GM21423 (cell line): ENCODE results near the gene ISM1.

Source experiments
- ATAC-seq: cut with Tn5 transposase; IDR thresholded peaks from one replicate; pipeline ENCODE4 v1.9.1; 2021; ENCODE audit warnings: mild to moderate bottlenecking, moderate library complexity; ENCODE audit not compliant: unreplicated experiment

Gene ISM1

GRCh38 chr20:13220904-13221297 is at the start of gene ISM1:
Gene ISM1, plus strand, starts transcription at chr20:13221274. Its CDS starts 503 bp downstream, at chr20:13221777.
- ATAC-seq, result no peak

- no peak for ATAC-seq
Observed at GRCh38 chr20:13173201-13173600, 47.9 kb upstream of the ISM1 start.

- no peak for ATAC-seq
Observed at GRCh38 chr20:13174402-13174801, 46.7 kb upstream of the ISM1 start.

- ATAC-seq, result no peak
Observed at GRCh38 chr20:13180986-13181889, 39.8 kb upstream of the ISM1 start.

GRCh38 chr20:13183005-13183404 is 38.1 kb upstream of the ISM1 start:
- ATAC-seq, result no peak

GRCh38 chr20:13186043-13186774 is 34.9 kb upstream of the ISM1 start:
- ATAC-seq, result no peak

GRCh38 chr20:13187899-13188298 is 33.2 kb upstream of the ISM1 start:
- no peak for ATAC-seq

GRCh38 chr20:13199279-13199678 is 21.8 kb upstream of the ISM1 start:
- no peak for ATAC-seq

GRCh38 chr20:13200767-13201500 is 20.1 kb upstream of the ISM1 start:
- ATAC-seq, result no peak

GRCh38 chr20:13202565-13202964 is 18.5 kb upstream of the ISM1 start:
- ATAC-seq, result no peak

GRCh38 chr20:13205425-13205824 is 15.6 kb upstream of the ISM1 start:
- no peak for ATAC-seq

- ATAC-seq, result no peak
Observed at GRCh38 chr20:13205848-13206434, 15.1 kb upstream of the ISM1 start.

- no peak for ATAC-seq
Observed at GRCh38 chr20:13207016-13207415, 14.1 kb upstream of the ISM1 start.

- ATAC-seq, result no peak
Observed at GRCh38 chr20:13211956-13212618, 9.0 kb upstream of the ISM1 start.

GRCh38 chr20:13212750-13213149 is 8.3 kb upstream of the ISM1 start:
- ATAC-seq, result no peak

GRCh38 chr20:13213335-13213734 is 7.7 kb upstream of the ISM1 start:
- no peak for ATAC-seq

GRCh38 chr20:13216533-13216932 is 4.5 kb upstream of the ISM1 start:
- ATAC-seq, result no peak

GRCh38 chr20:13219327-13220193 is 1.5 kb upstream of the ISM1 start:
- no peak for ATAC-seq

GRCh38 chr20:13220194-13220903 is 725 bp upstream of the ISM1 start:
- no peak for ATAC-seq
